IMR-90 (cell line): ENCODE results near the gene COL27A1. TPM values are rescaled to one million over a fixed set of nuclear protein-coding genes. Genes with fewer than 3 reads are reported as not detected.
"Not testable (repeated sequence)": the region's sequence is repeated elsewhere in the genome, so short reads cannot be mapped to it uniquely, and the experiment has no call there.

ENCODE experiments used
- ATAC-seq: fragments of 200-7000 bp; cut with Tn5 transposase; 2 replicates; pipeline ENCODE4 v1.9.1; 2020; ENCODE audit warnings: low read depth, mild to moderate bottlenecking, moderate library complexity
- BruUV-seq: library from RNA; stranded (reverse); fragments of 400-500 nt; replicated peaks from 2 replicates; lab custom pipeline; 2021; lab: Mats Ljungman, UMichigan
- CTCF ChIA-PET: fragments of 300-600 bp; formaldehyde crosslinking; extraction: SDS; loops from one replicate; lab custom pipeline; 2021; ENCODE audit warnings: antibody characterized with exemption; lab: Yijun Ruan, JAX
- POLR2A ChIA-PET: fragments of 300-600 bp; sonication (Branson Sonifier 250); formaldehyde crosslinking; loops from one replicate; lab custom pipeline; 2022; ENCODE audit warnings: antibody characterized with exemption; ENCODE audit not compliant: unreplicated experiment; lab: Charles Lee
- DNase-seq: peaks from one replicate; pipeline ENCODE4 v3.0.0; 2013
- H2AFZ ChIP-seq: replicated peaks from 2 replicates; pipeline ENCODE3; 2013; ENCODE audit warnings: low read length, mild to moderate bottlenecking; ENCODE audit not compliant: poor library complexity
- H2AK5ac ChIP-seq: 2 replicates; pipeline ENCODE4 v1.6.1; 2013; ENCODE audit warnings: low read depth, low read length, inconsistent platforms
- H2AK9ac ChIP-seq: replicated peaks from 2 replicates; pipeline ENCODE3; 2013; ENCODE audit warnings: mild to moderate bottlenecking, low read depth, low read length, moderate library complexity; ENCODE audit not compliant: poor library complexity
- H2BK120ac ChIP-seq: 2 replicates; pipeline ENCODE4 v1.6.1; 2013; ENCODE audit warnings: low read depth, low read length, inconsistent platforms
- H2BK15ac ChIP-seq: 3 replicates; pipeline ENCODE4 v1.6.1; 2013; ENCODE audit warnings: low read depth, low read length, inconsistent platforms
- H2BK20ac ChIP-seq: 2 replicates; pipeline ENCODE4 v1.6.1; 2013; ENCODE audit warnings: low read depth, mild to moderate bottlenecking, inconsistent platforms, low read length, moderate library complexity
- H2BK5ac ChIP-seq: 2 replicates; pipeline ENCODE4 v1.6.1; 2013; ENCODE audit warnings: mild to moderate bottlenecking, low read depth, low read length, inconsistent platforms; ENCODE audit not compliant: poor library complexity, severe bottlenecking
- H3K14ac ChIP-seq: replicated peaks from 2 replicates; pipeline ENCODE4 v1.6.1; 2013; ENCODE audit warnings: low read depth, low read length, inconsistent platforms
- H3K18ac ChIP-seq: 2 replicates; pipeline ENCODE4 v1.6.1; 2013; ENCODE audit warnings: low read depth, low read length, control low read depth
- H3K23ac ChIP-seq: 2 replicates; pipeline ENCODE4 v1.6.1; 2013; ENCODE audit warnings: low read depth, low read length, inconsistent platforms
- H3K27ac ChIP-seq: 2 replicates; pipeline ENCODE4 v1.5.1; 2013; ENCODE audit warnings: mild to moderate bottlenecking, control low read depth, low read length; ENCODE audit not compliant: insufficient read depth
- H3K27me3 ChIP-seq: 2 replicates; pipeline ENCODE4 v1.6.1; 2013; ENCODE audit warnings: low read length; ENCODE audit not compliant: control insufficient read depth, insufficient read depth
- H3K36me3 ChIP-seq: 2 replicates; pipeline ENCODE4 v1.6.1; 2013; ENCODE audit warnings: low read length, mixed read lengths; ENCODE audit not compliant: control insufficient read depth, insufficient read depth
- H3K4ac ChIP-seq: 2 replicates; pipeline ENCODE4 v1.6.1; 2013; ENCODE audit warnings: low read depth, low read length, inconsistent platforms
- H3K4me1 ChIP-seq: 2 replicates; pipeline ENCODE4 v1.6.1; 2013; ENCODE audit warnings: low read length, mixed read lengths; ENCODE audit not compliant: control insufficient read depth, insufficient read depth
- H3K4me2 ChIP-seq: 2 replicates; pipeline ENCODE4 v1.6.1; 2013; ENCODE audit warnings: low read depth, mild to moderate bottlenecking, control low read depth, low read length, moderate library complexity
- H3K4me3 ChIP-seq: 2 replicates; pipeline ENCODE4 v1.5.1; 2013; ENCODE audit warnings: low read depth, mild to moderate bottlenecking, control low read depth, low read length, moderate library complexity; ENCODE audit not compliant: insufficient read depth
- H3K56ac ChIP-seq: 2 replicates; pipeline ENCODE4 v1.6.1; 2013; ENCODE audit warnings: low read length, inconsistent platforms; ENCODE audit not compliant: insufficient read depth; ENCODE audit errors: extremely low read depth
- H3K79me1 ChIP-seq, 2 experiments: 2 replicates each; pipeline ENCODE4 v1.6.1; 2013; ENCODE audit warnings: low read length in 2 of 2, inconsistent platforms in 1 of 2, low read depth in 1 of 2
- H3K9ac ChIP-seq: 2 replicates; pipeline ENCODE4 v1.6.1; 2013; ENCODE audit warnings: low read depth, low read length, control low read depth
- H3K9me1 ChIP-seq: 2 replicates; pipeline ENCODE4 v1.6.1; 2013; ENCODE audit warnings: low read length, inconsistent platforms; ENCODE audit not compliant: insufficient read depth
- H3K9me3 ChIP-seq: 2 replicates; pipeline ENCODE4 v1.6.1; 2013; ENCODE audit warnings: low read length; ENCODE audit not compliant: control insufficient read depth, insufficient read depth
- H4K20me1 ChIP-seq: 2 replicates; pipeline ENCODE4 v1.6.1; 2013; ENCODE audit warnings: low read length, inconsistent platforms; ENCODE audit not compliant: insufficient read depth
- H4K5ac ChIP-seq: 2 replicates; pipeline ENCODE4 v1.6.1; 2013; ENCODE audit warnings: mild to moderate bottlenecking, low read depth, low read length, control low read depth
- H4K8ac ChIP-seq, 2 experiments: 2 replicates each; pipeline ENCODE4 v1.6.1; 2013; ENCODE audit warnings: low read depth in 2 of 2, low read length in 2 of 2, control low read depth in 1 of 2, inconsistent platforms in 1 of 2
- H4K91ac ChIP-seq: 2 replicates; pipeline ENCODE4 v1.6.1; 2013; ENCODE audit warnings: low read depth, low read length, inconsistent platforms; ENCODE audit not compliant: insufficient read depth
- CEBPB ChIP-seq: IDR thresholded peaks from 2 replicates; pipeline ENCODE4 v1.6.1; 2012; ENCODE audit warnings: low read depth, low read length, improper control_type of control experiment
- CTCF ChIP-seq: conservative IDR thresholded peaks from 2 replicates; pipeline ENCODE4 v1.5.1; 2012; ENCODE audit warnings: mild to moderate bottlenecking, low read depth, low read length, improper control_type of control experiment
- MAFK ChIP-seq: IDR thresholded peaks from 2 replicates; pipeline ENCODE4 v1.6.1; 2012; ENCODE audit warnings: low read depth, low read length, improper control_type of control experiment
- NFE2L2 ChIP-seq: fragments of 150-350 bp; IDR thresholded peaks from 2 replicates; pipeline ENCODE4 v1.6.1; 2016; ENCODE audit warnings: low read depth, mild to moderate bottlenecking, low read length
- RCOR1 ChIP-seq: IDR thresholded peaks from 2 replicates; pipeline ENCODE4 v1.6.1; 2012; ENCODE audit warnings: mild to moderate bottlenecking, low read length, improper control_type of control experiment; ENCODE audit not compliant: insufficient replicate concordance
- USF2 ChIP-seq: fragments of 150-350 bp; IDR thresholded peaks from 2 replicates; pipeline ENCODE4 v1.6.1; 2017; ENCODE audit warnings: mild to moderate bottlenecking, antibody characterized with exemption, low read length, low read depth
- WGBS, 2 experiments: methylation state at CpG; one replicate each; pipeline versions ENCODE4 v1.1.5 to v1.1.7; 2013; ENCODE audit warnings: missing lambda C conversion rate in 2 of 2; ENCODE audit not compliant: insufficient read length in 1 of 2; ENCODE audit errors: extremely low coverage in 2 of 2; 5-methylcytosine and 5-hydroxymethylcytosine counted together
- dilution Hi-C: fragments of 300-500 bp; cut with HindIII; formaldehyde crosslinking; loops from one replicate; pipeline ENCODE4 v1.14.3; 2018; ENCODE audit warnings: low sequenced_read_pairs; ENCODE audit not compliant: unreplicated experiment
- in situ Hi-C: fragments of 300-500 bp; cut with MboI; formaldehyde crosslinking; loops from 3 replicates; pipeline ENCODE4 v1.14.3; 2019; ENCODE audit warnings: low sequenced_read_pairs, inconsistent platforms, mixed read lengths
- intact Hi-C: fragments of 100-400 bp; cut with micrococcal nuclease; formaldehyde crosslinking; loops from 2 replicates; pipeline ENCODE4 v1.10.0; 2022
- polyA plus RNA-seq, 3 experiments: library from polyadenylated mRNA; depleted of rRNA; stranded (reverse); fragments of >200 nt; gene quantifications; 2 replicates each; pipeline ENCODE4 v1.2.3, GENCODE V29; 2012; ENCODE audit warnings: low replicate concordance in 1 of 3
- total RNA-seq: library from RNA; depleted of rRNA; stranded (reverse); fragments of >200 nt; gene quantifications from 2 replicates; pipeline ENCODE4 v1.2.3, GENCODE V29; 2012

COL27A1 gene
- total and polyA plus RNA-seq, 2 of the 4 experiments (the other 2 are of a cell fraction), result 3.2 to 18.3 TPM

GRCh38 chr9:114327749-114328148, 172.4 kb downstream of the COL27A1 start:
- H3K4ac ChIP-seq, result no peak overlapping the region
- ATAC-seq, result no peak
- H3K4me1 ChIP-seq, result peaks cover 3% of the 10 kb centered on the region; the same call in 1 of the 2 replicates
- H3K9me3 ChIP-seq, result no peaks in the 10 kb centered on the region
- ChIA-PET CTCF (no interaction called here), POLR2A (no interaction called here)
- no peaks in the 10 kb centered on the region for H3K9me1 ChIP-seq
- intact Hi-C loops (no loop called here), dilution Hi-C loops (no loop called here), in situ Hi-C loops (no loop called here)
- H2BK20ac ChIP-seq, result no peak overlapping the region
- H4K5ac ChIP-seq, result no peak overlapping the region
- no peaks in the 10 kb centered on the region for H3K79me1 ChIP-seq
- no peak overlapping the region for H3K27ac ChIP-seq
- no peak overlapping the region for H3K4me2 ChIP-seq
- no peak overlapping the region for H2AFZ ChIP-seq
- BruUV-seq, result no TSS peak
- H3K4me3 ChIP-seq, result no peak overlapping the region
- no peak overlapping the region for H3K18ac ChIP-seq
- TF ChIP-seq CTCF (no peak), NFE2L2 (no peak), RCOR1 (no peak), USF2 (no peak), MAFK (no peak), CEBPB (no peak)
- no peak overlapping the region for H2BK15ac ChIP-seq
- no peak overlapping the region for H2BK120ac ChIP-seq
- no peak overlapping the region for H3K56ac ChIP-seq
- no peak overlapping the region for H3K9ac ChIP-seq
- H2BK5ac ChIP-seq, result no peak overlapping the region
- H3K14ac ChIP-seq, result no peak overlapping the region
- no peaks in the 10 kb centered on the region for H3K36me3 ChIP-seq
- DNase-seq, result no peak
- no peaks in the 10 kb centered on the region for H4K20me1 ChIP-seq
- H4K91ac ChIP-seq, result no peak overlapping the region
- H4K8ac ChIP-seq, result no peak overlapping the region
- no peak overlapping the region; the same call in 1 of the 2 replicates for H2AK5ac ChIP-seq
- H2AK9ac ChIP-seq, result no peak overlapping the region
- WGBS, 2 experiments, result 83% methylated on average over 5 of the region's 8 CpGs; no CpG with 5 or more reads in 1 of the 2 experiments
- H3K23ac ChIP-seq, result no peak overlapping the region
- 0 out of 2 replicates have a peak, but pooled peaks cover 2% of the 10 kb centered on the region for H3K27me3 ChIP-seq

GRCh38 chr9:114328357-114328820, 173.1 kb downstream of the COL27A1 start:
- H3K4me3 ChIP-seq, H3K9ac ChIP-seq, H3K18ac ChIP-seq, H2BK15ac ChIP-seq, intact Hi-C loops, H2AK5ac ChIP-seq, H3K4me2 ChIP-seq, H3K4ac ChIP-seq, H3K4me1 ChIP-seq, H3K79me1 ChIP-seq, H3K9me3 ChIP-seq, H2AK9ac ChIP-seq, in situ Hi-C loops, POLR2A ChIA-PET, DNase-seq, H2BK5ac ChIP-seq, H4K5ac ChIP-seq, H2BK20ac ChIP-seq, H4K8ac ChIP-seq, H4K20me1 ChIP-seq, H4K91ac ChIP-seq, H2AFZ ChIP-seq, H3K27me3 ChIP-seq, H3K36me3 ChIP-seq, BruUV-seq, H3K23ac ChIP-seq, H3K14ac ChIP-seq, H3K9me1 ChIP-seq, ATAC-seq, CTCF ChIA-PET, H3K56ac ChIP-seq, H2BK120ac ChIP-seq, dilution Hi-C loops, H3K27ac ChIP-seq: not testable (repeated sequence)
- 90% methylated on average over 2 of the region's 10 CpGs; no CpG with 5 or more reads in 1 of the 2 experiments for WGBS, 2 experiments
